Colon (tissue), 2 donors: ENCODE results near the gene CLSTN2.

ENCODE experiments used
- FAIRE-seq: peaks from 2 replicates; lab custom pipeline; 2012; peaks lifted over from hg19 to GRCh38; lab: Jason Lieb, UNC
- donor health status: control.
- donor health status: control.

Gene CLSTN2

GRCh38 chr3:140052771-140053702 lies 118.1 kb downstream of the CLSTN2 start:
- no peak for FAIRE-seq

- no peak for FAIRE-seq
Observed at GRCh38 chr3:140053794-140054193, 118.8 kb downstream of the CLSTN2 start.

GRCh38 chr3:140055092-140055791 lies 120.3 kb downstream of the CLSTN2 start:
- FAIRE-seq = no peak

GRCh38 chr3:140056047-140056446 lies 121.1 kb downstream of the CLSTN2 start:
- FAIRE-seq = no peak

- no peak for FAIRE-seq
Observed at GRCh38 chr3:140061211-140061610, 126.2 kb downstream of the CLSTN2 start.

- no peak for FAIRE-seq
Observed at GRCh38 chr3:140062461-140062860, 127.5 kb downstream of the CLSTN2 start.

GRCh38 chr3:140067487-140067886 lies 132.5 kb downstream of the CLSTN2 start:
- no peak for FAIRE-seq

- FAIRE-seq = no peak
Observed at GRCh38 chr3:140068494-140069017, 133.6 kb downstream of the CLSTN2 start.

- FAIRE-seq = no peak
Observed at GRCh38 chr3:140073278-140074045, 138.5 kb downstream of the CLSTN2 start.

- no peak for FAIRE-seq
Observed at GRCh38 chr3:140076552-140076951, 141.6 kb downstream of the CLSTN2 start.

GRCh38 chr3:140077406-140077805 lies 142.4 kb downstream of the CLSTN2 start:
- no peak for FAIRE-seq

- no peak for FAIRE-seq
Observed at GRCh38 chr3:140078343-140078742, 143.4 kb downstream of the CLSTN2 start.

- FAIRE-seq = no peak
Observed at GRCh38 chr3:140078940-140079339, 144.0 kb downstream of the CLSTN2 start.

- FAIRE-seq = no peak
Observed at GRCh38 chr3:140081887-140082286, 146.9 kb downstream of the CLSTN2 start.

- no peak for FAIRE-seq
Observed at GRCh38 chr3:140085001-140085400, 150.0 kb downstream of the CLSTN2 start.

GRCh38 chr3:140086642-140087041 lies 151.7 kb downstream of the CLSTN2 start:
- FAIRE-seq = no peak

GRCh38 chr3:140088058-140088457 lies 153.1 kb downstream of the CLSTN2 start:
- FAIRE-seq = no peak

GRCh38 chr3:140088513-140088912 lies 153.5 kb downstream of the CLSTN2 start:
- FAIRE-seq = no peak

GRCh38 chr3:140089403-140090072 lies 154.6 kb downstream of the CLSTN2 start:
- FAIRE-seq = no peak

- no peak for FAIRE-seq
Observed at GRCh38 chr3:140091143-140091542, 156.2 kb downstream of the CLSTN2 start.

- no peak for FAIRE-seq
Observed at GRCh38 chr3:140092848-140093536, 158.0 kb downstream of the CLSTN2 start.
